ENCODE measurements around the gene SRC.

DNA sequence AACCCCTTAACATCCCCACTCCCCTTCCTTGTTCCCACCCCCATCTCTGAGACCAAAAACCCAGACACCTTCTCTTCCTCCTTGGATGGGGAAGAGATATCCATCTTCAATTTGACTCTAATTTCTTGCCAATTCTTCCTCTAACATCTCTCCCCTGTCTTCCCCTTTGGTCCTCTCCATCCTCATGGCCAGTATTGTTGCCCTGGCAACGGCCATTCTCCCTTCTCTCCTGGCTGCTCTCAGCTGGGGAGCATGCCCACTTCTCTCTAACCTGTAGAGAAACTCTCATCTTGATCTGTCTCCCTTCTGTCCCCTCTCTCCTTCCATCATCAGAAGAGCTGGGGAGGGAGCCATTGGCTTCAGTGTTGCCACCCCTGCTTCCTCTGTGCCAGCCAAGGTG, 86.7 kb downstream of the SRC start:
- TF ChIP-seq, protein P1, sequence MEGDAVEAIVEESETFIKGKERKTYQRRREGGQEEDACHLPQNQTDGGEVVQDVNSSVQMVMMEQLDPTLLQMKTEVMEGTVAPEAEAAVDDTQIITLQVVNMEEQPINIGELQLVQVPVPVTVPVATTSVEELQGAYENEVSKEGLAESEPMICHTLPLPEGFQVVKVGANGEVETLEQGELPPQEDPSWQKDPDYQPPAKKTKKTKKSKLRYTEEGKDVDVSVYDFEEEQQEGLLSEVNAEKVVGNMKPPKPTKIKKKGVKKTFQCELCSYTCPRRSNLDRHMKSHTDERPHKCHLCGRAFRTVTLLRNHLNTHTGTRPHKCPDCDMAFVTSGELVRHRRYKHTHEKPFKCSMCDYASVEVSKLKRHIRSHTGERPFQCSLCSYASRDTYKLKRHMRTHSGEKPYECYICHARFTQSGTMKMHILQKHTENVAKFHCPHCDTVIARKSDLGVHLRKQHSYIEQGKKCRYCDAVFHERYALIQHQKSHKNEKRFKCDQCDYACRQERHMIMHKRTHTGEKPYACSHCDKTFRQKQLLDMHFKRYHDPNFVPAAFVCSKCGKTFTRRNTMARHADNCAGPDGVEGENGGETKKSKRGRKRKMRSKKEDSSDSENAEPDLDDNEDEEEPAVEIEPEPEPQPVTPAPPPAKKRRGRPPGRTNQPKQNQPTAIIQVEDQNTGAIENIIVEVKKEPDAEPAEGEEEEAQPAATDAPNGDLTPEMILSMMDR (IDR thresholded peaks at IDR 0.05), result no peak
- TF ChIP-seq POLR2A (IDR thresholded peaks at IDR 0.05), result no peak

Measured in lower leg skin (tissue), 3 donors.